Right lobe of liver (tissue), 4 donors: ENCODE results near the gene HHAT.

Source experiments
- POLR2A ChIP-seq: fragments of 450-650 bp; IDR thresholded peaks from one replicate; pipeline ENCODE4 v1.6.1; 2017; ENCODE audit warnings: antibody characterized with exemption, mild to moderate bottlenecking
- TF ChIP-seq, protein P1 (sequence below), 4 donors: fragments of 200-600 bp in 3 of 4; fragments of 450-650 bp in 1 of 4; IDR thresholded peaks; one replicate each; pipeline versions ENCODE4 v1.5.1 to v1.8.0; 2016 to 2022; ENCODE audit warnings: antibody characterized with exemption in 4 of 4, mild to moderate bottlenecking in 2 of 4
- donor health status: DM: no; HTN: no; CAD: no.
- donor health status: DM: no; HTN: no; CAD: no.
- donor health status: DM: no; HTN: yes; CAD: no.

DNA sequence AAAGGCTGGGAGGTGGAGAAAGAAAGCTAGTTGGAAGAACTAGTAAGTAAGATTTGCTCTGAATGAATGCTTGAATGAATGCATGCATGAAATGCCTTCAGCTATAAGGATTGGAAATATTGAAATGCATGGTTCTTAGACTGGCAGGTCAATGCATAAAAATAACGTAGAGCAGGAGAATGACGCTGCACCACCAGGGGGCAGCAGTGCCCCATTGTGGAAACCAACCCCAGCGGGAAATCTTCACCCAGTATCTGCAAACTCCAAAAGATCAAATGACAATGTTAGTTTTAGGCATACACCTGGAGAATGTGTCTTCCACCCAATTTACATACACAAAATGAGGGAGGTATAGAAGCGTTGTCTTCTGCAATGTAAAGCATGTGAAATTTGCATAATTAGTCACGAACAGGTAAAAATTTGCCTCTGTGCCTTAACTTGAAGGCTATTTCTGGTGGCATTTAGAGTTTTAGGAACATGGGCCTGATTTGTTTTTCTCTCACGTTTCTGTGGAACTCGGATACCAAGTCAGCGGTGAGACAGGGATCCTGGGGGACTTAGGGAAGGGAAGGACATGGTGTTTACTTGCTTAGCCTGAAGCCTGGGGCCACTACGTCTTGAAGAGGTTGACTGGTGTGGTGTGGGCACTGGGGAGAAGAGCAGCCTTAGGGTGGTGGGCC, 78.6 kb downstream of the HHAT start:
- TF ChIP-seq, protein P1, sequence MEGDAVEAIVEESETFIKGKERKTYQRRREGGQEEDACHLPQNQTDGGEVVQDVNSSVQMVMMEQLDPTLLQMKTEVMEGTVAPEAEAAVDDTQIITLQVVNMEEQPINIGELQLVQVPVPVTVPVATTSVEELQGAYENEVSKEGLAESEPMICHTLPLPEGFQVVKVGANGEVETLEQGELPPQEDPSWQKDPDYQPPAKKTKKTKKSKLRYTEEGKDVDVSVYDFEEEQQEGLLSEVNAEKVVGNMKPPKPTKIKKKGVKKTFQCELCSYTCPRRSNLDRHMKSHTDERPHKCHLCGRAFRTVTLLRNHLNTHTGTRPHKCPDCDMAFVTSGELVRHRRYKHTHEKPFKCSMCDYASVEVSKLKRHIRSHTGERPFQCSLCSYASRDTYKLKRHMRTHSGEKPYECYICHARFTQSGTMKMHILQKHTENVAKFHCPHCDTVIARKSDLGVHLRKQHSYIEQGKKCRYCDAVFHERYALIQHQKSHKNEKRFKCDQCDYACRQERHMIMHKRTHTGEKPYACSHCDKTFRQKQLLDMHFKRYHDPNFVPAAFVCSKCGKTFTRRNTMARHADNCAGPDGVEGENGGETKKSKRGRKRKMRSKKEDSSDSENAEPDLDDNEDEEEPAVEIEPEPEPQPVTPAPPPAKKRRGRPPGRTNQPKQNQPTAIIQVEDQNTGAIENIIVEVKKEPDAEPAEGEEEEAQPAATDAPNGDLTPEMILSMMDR (IDR thresholded peaks at IDR 0.05), result peak; percentile 89 to 99 (median 98)
- TF ChIP-seq POLR2A, result no peak
